ENCODE results near the gene COBL.

- TF ChIP-seq EZH2phosphoT487 (IDR thresholded peaks at IDR 0.05; ENCODE audit: insufficient read depth, low read depth) (no peak), EZH2 (IDR thresholded peaks at IDR 0.05; ENCODE audit: insufficient read depth, poor library complexity, severe bottlenecking) (no peak)
Observed at GRCh38 chr7:51226063-51226755, 90.4 kb downstream of the COBL start.

All from GM23248 (cell line).